UCSD-AML1 (cell line): Measurements from ENCODE around the gene GTF3C5.
"Not testable (repeated sequence)": the region's sequence is repeated elsewhere in the genome, so short reads cannot be mapped to it uniquely, and the experiment has no call there.

Experiments
- DNase-seq: peaks from one replicate; lab custom pipeline; 2025; ENCODE audit not compliant: unreplicated experiment; lab: John Stamatoyannopoulos, UW

GTF3C5 gene

GRCh38 chr9:132995879-132996278, 34.9 kb upstream of the GTF3C5 start:
- no peak for DNase-seq

GRCh38 chr9:132996526-132996925, 34.3 kb upstream of the GTF3C5 start:
- DNase-seq, result no peak

- DNase-seq, result no peak
These were observed 33.2 kb upstream of the GTF3C5 start for GRCh38 chr9:132997591-132997990.

GRCh38 chr9:132998221-132998620, 32.6 kb upstream of the GTF3C5 start:
- DNase-seq, result not testable (repeated sequence)

- DNase-seq, result no peak
These were observed 31.8 kb upstream of the GTF3C5 start for GRCh38 chr9:132998831-132999635.

- DNase-seq, result no peak
These were observed 28.4 kb upstream of the GTF3C5 start for GRCh38 chr9:133002147-133003070.

- DNase-seq, result peak; percentile 94
These were observed 27.7 kb upstream of the GTF3C5 start for GRCh38 chr9:133003071-133003461.

- DNase-seq, result no peak
These were observed 27.1 kb upstream of the GTF3C5 start for GRCh38 chr9:133003671-133004090.

- DNase-seq, result peak; percentile 89
These were observed 26.5 kb upstream of the GTF3C5 start for GRCh38 chr9:133004091-133004998.

- DNase-seq, result no peak
These were observed 25.6 kb upstream of the GTF3C5 start for GRCh38 chr9:133004999-133005760.

- no peak for DNase-seq
These were observed 24.8 kb upstream of the GTF3C5 start for GRCh38 chr9:133005957-133006356.

- DNase-seq, result no peak
These were observed 24.0 kb upstream of the GTF3C5 start for GRCh38 chr9:133006731-133007352.

GRCh38 chr9:133008406-133008805, 22.4 kb upstream of the GTF3C5 start:
- DNase-seq, result no peak

- no peak for DNase-seq
These were observed 22.0 kb upstream of the GTF3C5 start for GRCh38 chr9:133008824-133009223.

GRCh38 chr9:133009906-133010582, 20.8 kb upstream of the GTF3C5 start:
- no peak for DNase-seq

- DNase-seq, result no peak
These were observed 16.1 kb upstream of the GTF3C5 start for GRCh38 chr9:133014696-133015095.

- peak; percentile 61 for DNase-seq
These were observed 7.5 kb upstream of the GTF3C5 start for GRCh38 chr9:133023117-133023890.

- DNase-seq, result no peak
These were observed 4.4 kb upstream of the GTF3C5 start for GRCh38 chr9:133026426-133026825.
